GM18873 (cell line): ENCODE results near the gene GRIN2D.

Experiments used
- ATAC-seq: cut with Tn5 transposase; IDR thresholded peaks from one replicate; pipeline ENCODE4 v1.9.1; 2021; ENCODE audit warnings: mild to moderate bottlenecking, moderate library complexity, moderate number of reproducible peaks; ENCODE audit not compliant: unreplicated experiment, low FRiP score

GRIN2D gene

DNA sequence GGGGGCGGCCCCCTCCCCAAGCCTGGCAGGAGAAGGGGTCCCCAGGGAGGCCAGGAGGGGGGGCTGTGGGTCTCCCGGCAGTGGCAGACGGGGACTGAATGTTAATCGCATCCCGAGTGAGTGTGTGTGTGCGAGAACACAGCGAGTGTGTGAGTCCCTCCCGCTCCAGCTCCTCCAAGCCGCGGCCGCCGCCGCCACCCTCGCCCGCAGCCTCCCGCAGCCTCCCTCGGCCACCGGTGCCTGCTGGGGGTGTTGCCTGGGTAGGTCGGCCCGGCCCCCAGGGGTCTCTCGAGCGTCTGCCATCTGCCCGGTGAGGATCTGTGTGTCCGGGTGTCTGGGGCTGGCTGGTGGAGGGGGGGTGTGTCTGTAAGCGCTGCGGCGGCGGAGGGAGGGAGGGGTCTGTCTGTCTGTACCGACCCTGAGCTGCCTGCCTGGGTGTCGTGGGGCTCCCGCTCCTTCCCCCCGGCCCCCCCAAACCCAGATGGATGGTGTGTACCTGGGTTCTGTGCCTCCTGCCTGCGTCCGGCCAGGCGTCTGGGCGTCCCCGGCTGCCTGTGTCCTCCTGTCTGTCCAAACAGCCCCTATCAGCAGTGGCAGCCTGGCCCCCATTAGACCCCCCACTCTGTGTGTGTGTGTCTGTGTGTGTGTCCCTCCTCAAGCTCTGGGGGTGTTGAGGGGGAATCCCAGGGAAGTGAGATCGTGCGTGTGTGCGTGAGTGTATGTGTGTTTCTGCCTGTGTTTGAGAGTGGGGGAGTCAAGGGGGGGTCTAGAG, at the start of gene GRIN2D:
Gene GRIN2D (plus strand): TSS at position 110 of the 772 bp plus-strand sequence. CDS start 4,725 bp downstream, outside the sequence.
- ATAC-seq = no peak

DNA sequence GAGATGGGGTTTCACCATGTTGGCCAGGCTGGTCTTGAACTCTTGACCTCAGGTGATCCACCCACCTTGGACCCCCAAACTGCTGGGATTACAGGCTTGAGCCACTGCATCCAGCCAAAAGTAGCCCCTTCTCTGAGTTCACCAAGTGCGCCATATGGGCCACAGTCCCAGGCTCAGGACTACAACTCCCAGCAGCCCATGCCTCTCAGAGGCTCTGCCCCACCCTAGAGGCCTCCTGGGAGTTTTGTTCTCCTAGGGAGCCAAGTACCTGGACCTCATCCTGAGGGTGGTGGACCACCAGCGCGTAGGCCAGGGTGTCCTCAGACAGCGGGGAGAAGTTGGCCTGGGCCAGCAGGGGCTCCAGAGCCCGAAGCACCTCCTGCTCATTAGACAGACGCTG, 48.6 kb upstream of the GRIN2D start:
- no peak for ATAC-seq

DNA sequence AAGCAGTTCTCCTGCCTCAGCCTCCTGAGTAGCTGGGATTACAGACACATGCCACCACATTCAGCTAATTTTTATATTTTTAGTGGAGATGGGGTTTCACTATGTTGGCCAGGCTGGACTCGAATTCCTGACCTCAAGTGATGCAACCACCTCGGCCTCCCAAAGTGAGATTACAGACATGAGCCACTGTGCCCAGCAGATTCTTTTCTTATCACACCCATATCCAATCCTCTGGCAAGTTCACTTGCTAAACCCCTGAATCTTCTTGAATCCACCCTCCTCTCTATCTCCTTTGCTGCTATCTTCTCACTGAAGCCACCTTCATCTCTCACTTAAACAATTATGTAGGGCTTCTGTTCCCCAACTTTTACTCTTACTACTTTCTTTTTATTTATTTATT, 47.3 kb upstream of the GRIN2D start:
- ATAC-seq = no peak

DNA sequence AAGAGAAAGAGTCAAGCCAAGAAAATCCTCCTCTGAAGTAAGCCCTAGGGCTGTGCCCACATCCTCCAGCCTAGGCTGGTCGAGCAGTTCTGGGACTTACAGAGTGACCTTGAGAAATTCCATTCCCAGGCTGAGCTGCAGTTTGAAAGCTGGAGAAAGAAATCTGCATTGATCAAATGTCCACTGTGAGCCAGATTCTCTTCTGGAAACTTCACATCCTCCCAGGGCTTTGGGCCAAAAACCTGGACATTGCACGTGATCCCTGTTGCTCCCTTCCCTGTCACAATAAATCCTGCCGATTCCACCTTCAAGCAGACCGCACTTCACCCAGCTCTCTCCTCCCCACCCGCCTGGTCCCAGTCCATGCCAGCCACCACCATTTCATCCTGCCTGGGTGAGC, 45.4 kb upstream of the GRIN2D start:
- no peak for ATAC-seq

DNA sequence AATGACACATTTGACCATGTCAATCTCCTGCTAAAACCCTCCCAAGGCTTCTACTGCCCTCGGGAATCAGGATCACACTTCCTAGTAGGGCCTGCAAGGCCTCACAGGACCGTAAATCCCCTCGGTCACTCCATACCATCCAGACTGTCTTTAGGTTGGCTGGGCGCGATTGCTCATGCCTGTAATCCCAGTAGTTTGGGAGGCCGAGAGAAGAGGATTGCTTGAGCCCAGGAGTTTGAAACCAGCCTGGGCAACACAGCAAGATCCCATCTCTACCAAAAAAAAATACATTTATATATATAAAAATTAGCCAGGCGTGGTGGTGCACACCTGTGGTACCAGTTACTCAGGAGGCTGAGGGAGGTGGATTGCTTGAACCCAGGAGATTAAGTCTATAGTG, 44.7 kb upstream of the GRIN2D start:
- ATAC-seq = no peak

DNA sequence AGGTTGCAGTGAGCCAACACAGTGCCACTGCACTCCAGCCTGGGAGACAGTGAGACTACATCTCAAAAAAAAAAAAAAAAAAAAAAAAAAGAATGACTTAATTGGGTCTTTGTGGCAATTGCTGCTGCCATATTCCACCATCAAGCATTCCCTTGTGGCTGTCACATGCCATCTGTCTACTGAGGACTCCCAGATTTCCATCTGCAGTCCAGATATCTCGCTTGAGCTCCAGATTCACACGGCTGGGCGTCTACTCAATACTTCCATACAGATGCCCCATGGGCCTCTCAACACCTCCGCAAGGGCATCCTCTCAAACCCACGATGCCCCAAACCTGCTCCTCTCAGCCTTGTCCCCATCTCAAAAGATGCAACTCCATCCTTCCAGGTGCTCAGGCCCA, 42.6 kb upstream of the GRIN2D start:
- ATAC-seq = no peak

DNA sequence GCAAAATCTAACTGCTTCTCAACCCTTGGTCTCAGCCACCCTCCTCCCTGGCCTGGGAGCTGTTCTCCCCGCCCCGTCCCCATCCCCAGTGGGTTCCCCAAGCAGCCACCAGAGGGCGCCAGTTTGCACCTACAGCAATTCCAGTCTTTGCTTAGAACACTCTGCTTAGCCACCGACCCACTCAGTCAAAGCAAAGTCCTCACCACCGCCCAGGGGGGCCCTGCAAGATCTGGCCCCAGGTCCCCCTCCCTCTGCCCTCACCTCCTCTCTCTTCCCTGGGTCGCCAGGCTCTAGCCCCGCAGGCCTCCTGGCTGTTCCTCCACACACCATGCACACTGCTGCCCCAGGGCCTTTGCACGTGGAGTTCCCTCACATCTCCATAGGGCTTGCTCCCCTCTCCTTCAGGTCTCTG, 42.1 kb upstream of the GRIN2D start:
- ATAC-seq = no peak

DNA sequence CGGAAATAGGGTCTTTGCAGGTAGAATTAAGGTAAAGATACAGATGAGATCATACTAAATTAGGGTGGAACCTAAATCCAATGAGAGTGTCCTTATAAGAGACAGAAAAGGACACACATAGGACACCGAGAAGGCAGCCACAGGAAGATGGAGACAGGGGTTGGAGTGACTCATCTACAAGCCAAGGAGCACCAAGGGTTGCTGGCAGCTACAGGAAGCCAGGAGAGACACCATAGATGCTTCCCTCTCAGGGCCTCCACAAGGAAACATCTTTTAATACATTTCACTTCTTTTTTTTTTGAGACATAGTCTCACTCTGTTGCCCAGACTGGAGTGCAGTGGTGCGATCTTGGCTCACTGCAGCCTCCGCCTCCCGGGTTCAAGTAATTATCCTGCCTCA, 39.8 kb upstream of the GRIN2D start:
- ATAC-seq = no peak

DNA sequence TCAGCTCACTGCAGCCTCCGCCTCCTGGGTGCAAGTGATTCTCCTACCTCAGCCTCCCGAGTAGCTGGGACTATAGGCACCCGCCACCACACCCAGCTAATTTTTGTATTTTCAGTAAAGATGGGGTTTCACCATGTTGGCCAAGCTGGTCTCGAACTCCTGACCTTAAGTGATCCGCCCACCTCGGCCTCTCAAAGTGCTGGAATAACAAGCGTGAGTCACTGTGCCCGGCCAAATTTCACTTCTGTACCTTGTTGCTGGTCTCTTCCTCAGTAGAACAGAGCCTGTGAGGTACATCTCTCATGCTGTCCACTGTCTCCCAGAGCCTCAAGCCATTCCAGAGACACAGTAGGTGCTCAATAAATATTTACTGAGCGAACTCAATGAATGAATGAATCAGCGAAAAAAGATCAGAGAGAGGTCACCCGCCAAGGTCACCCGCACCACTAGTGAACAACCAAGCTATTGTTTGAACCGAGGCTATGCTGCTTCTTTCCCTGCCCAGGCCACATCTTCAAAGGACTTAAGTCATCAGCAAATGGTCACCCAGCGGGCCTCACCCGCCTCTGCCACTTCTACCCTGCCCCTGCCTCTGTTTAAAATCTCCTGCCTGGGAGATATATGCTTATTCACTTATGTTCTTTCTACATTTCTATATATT, 39.0 kb upstream of the GRIN2D start:
- ATAC-seq = no peak

DNA sequence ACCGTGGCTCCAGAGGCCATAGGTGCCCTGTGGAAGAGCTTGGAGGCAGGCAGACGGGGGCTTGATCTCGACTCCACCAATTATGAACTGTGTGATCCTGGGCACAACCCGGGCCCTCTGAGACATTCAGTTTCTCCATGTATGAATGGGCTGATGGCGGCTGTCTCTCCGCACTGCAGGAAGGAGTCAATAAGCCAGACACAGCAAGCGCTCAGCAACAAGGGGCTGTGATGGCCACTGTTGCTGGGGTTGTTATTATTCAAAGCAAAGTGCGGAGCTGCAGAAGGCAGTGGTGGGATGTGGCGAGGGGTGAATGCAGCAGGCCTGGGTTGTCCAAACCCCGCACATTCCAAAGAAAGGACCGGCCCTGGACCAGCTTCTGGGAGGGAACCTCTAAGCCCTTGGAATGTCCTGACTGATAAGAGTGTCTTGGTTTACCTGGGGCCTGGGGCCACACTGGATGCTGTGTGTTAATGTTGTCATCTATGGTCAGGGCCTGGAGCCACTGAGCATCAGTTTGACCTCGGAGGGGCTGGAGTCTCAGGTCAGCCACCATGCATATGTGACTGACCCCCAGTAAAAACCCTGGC, 38.0 kb upstream of the GRIN2D start:
- no peak for ATAC-seq

DNA sequence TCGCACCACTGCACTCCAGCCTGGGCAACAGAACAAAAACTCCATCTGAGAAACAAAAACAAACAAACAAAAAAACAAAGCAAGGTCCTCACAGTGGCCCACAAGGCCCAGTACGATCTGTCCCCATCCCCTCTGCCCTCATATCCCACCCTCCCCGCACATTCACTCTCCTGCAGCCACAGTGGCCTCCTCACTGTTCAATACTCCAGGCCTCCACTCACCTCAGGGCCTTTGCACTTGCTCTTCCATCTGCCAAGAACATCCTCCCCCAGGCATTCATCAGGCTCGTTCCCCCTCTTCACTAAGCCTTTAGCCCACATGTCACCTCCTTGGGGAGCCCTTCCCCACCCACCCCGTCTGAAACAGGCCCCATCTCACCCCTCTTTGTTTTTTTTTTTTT, 34.3 kb upstream of the GRIN2D start:
- no peak for ATAC-seq

DNA sequence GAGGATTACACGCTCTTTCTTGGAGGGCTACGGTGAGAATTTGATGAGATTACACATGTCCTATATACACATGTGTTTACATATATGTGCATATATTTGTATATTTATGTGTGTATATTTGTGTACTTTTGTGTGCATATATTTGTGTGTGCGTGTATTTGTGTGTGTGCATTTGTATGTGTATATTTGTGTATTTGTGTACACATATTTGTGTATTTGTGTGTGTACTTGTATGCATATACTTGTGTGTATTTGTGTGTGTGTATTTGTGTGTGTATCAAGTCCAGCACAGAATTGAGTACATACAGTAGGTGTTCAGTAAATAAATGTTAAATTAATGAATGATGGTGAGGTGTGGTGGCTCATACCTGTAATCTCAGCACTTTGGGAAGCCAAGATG, 31.6 kb upstream of the GRIN2D start:
- no peak for ATAC-seq

DNA sequence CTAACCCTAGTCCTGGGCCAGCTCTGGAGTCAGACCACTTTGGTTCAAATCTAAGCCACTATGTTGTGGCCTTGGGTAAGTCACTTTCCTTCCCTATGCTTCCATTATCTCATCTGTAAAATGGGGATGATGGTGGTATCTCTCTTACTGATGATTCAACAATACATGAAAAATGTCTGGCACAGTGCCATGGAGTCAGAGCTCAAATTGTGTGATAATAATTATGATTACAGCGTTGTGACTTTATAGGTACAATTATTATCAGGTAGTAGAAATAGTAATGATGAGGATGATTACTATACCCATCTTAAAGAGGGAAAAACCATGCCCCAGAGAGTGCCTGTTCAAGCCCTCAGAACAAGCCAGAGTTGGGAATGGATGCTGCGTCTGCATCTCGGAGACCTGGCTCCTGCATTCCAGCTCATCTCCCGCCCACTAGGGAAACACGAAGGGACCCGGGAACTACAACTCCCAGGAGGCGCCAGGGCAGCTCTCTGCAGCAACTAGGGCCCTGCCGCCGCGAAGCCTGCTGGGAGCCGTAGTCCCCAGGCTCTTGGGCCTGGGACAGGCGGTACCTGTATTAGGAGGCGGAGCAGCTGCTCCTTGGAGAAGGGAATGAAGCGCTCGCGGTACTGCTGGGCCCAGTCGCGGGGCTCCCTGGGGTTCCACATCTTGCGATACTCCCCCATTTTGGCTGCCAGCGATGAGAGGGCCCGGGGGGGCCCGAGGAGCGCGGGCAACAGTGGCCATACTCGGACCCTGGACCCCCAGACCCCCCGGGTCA, 30.6 kb upstream of the GRIN2D start:
- no peak for ATAC-seq

DNA sequence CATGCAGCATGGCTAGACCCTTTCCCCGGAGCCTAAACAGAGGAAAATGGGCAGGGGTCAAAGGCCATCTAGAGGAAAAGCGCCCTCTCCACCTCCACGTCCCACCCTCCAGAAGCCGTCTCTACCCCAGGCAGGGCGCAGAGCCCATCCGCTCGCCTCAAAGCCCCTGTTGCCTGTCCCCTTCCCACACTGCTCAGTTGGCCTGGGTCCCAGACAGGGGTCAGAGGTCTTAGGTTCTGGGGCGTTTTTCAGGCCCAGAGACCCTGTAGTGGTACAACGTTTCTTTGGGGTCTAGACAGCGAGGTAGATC, 30.0 kb upstream of the GRIN2D start:
- peak; percentile 15 for ATAC-seq

DNA sequence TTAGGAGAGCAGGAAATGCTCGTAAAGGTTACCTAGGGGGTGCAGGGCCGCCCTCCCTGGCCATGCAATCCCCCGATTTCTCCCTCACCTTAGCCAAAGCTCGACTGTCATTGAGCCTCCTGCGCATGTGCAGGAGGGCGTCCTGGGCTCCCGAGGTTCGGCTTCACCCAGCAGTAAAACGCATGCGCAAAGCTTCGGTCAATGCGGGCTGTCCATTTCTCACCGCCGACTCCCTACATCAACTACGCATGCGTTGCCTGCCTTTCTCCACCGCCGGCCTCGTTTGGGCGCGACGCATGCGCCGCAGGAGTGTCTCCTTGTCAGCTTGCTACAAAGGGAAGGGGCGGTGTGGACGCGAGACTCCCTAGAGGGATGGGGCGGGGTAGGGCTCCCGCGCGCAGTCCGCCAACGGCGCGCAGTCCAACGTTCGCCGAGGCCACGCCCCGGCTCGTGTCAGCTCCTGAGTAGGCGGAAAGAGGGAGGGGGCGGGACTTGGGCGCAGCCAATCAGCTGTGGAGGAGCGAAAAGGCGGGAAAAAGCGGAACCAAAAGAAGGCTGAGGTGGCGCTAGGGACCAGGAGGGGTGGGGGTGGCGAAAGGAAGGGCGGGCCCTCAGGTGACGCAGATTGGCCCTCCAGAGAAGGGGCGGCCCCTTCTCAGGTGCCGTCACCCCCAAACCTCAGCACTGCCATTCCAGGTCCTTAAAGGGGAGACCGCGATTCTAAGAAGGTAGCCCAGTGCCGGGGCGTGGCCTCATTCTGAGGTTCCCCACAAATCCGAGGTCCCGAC, 29.5 kb upstream of the GRIN2D start, which contains the start of the genes SYNGR4 and TMEM143:
Gene SYNGR4 (plus strand): TSS at position 558 of the 788 bp plus-strand sequence. CDS start 1,476 bp downstream, outside the sequence.
Gene TMEM143 (minus strand): TSS at position 131 of the 788 bp plus-strand sequence. CDS start 20 bp downstream, at position 111.
- peak; percentile 74 for ATAC-seq

DNA sequence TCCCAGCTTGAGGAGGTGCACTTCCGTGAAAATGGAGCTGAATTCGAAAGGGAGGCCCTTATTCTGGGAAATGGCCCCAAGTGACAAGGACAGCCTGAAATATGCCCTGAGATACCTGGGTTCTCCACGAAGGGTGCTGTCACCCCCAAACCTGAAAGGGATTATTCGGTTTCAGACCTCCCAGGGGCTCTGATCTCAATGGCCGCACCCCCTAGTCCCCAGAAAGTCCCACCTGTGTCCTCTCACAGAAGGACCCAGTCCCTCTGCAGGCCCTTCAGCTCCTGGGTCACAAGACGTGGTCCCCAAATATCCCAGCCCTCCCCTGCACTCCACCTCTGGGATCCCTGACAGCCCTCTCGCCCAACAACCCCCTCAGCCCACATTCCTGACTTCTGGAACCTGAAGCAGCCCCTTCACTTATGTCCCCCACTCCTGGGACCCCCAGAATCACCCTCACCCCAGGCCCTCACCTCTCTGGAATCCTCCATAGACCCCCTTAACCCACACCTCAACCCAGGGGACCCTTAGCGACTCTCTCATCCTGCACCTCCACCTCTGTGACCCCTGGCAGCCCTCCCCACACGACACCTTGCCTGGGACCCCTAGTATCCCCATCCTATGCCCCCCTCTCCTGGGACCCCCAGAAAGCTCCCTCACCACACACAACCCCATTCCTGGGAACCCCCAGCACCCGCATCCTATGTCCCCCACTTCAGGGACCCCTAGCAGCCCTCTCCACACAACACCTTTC, 28.7 kb upstream of the GRIN2D start:
- ATAC-seq = no peak

DNA sequence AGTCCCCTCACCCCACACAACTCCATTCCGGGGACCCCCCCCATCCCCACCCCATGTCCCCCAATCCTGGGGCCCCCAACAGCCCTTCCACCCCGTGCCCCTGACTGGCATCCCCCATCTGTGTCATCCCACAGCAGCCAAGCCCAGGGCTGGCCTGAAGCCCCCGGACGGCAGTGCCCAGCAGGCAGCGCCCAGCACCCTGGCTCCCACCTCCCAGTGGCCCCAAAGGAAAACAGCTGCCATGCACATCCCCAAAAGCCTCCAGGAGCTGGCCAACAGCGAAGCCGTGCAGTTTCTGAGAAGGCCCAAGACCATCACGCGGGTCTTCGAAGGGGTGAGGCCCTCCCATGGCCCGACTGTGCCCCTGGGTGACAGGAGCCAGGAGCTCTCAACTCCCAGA, 27.9 kb upstream of the GRIN2D start:
- ATAC-seq = no peak

DNA sequence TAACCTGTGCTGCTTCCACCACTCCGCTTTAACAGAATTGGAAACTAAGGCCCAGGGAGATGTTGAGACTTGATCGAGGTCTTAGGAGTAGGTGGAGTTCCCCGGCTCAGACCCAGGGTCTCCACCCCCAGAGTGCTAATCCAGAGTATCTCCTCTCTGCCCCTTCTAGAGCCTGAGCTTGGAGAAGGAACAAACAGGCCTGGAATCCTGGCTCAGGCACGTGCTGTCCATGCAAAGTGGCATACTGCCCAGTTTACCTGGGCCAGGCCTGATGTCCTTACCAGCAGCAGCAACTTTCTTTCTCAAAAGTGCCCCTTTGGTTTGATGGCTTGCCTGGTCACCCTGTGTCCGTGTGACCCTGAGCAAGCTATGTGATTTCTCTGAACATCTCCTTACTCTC, 25.6 kb upstream of the GRIN2D start:
- ATAC-seq = no peak

DNA sequence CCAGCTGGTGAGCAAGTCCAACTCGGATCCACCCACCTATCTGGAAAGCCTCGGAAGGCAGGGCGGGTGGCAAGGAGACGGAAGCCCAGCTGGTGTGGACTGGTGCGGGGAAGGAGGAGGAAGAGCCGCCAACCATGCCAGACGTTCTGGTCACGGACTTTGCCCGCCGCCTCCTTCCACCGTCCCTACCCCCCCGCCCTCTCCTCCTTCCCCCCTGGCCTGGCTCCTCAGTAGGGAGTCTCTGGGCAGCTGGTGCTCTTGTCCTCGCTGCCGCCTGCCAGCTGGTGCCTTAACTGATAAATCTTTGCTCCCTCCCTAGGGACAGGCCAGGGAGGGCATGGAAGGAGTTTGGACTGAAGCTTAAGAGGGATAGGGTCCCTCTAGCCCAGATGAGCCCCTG, 24.5 kb upstream of the GRIN2D start:
- no peak for ATAC-seq
